ENCODE results near the gene CYTIP. TPM values are rescaled to one million over a fixed set of nuclear protein-coding genes. Genes with fewer than 3 reads are reported as not detected.

The CYTIP gene
- total RNA-seq, 5 donors from 2014 or later (not counting 1 experiment from before 2014, with no cell fraction given) = 264 to 465 (median 273) TPM

DNA sequence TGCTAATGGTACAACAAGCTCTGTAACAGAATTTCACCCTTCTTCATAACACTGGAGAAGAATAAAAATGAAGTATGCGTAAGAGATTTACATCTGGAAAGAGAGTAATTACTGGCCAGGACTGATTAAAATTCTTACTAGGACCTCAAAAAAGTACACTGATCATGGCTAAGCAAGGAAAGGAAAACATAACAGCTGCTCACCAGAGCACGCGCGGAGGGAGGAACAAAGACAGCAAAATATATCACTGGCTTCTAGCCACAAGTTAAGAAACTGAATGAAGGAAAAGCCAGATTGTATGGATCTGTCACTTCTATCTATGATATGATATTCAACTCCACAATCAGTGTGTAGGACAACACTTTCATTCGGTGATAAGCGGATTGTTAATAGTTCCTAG lies 15.6 kb upstream of the CYTIP start:
- peaks cover 26 to 67% of the 10 kb centered on the region in 2 experiments for H3K4me1 ChIP-seq (ENCODE audit: control insufficient read depth in 1 of 2, extremely low read depth in 1 of 2, insufficient read depth in 2 of 2, low read length in 2 of 2)
- no peak for ATAC-seq (replicated peaks in 1 of 4)
- POLR2A ChIA-PET = interaction anchor here (0.6 to 0.7 kb wide), 3 partner anchors 28 to 1002 kb away, joined by 4 read pairs; no protein-coding TSS in a partner anchor

GRCh38 chr2:157447741-157448140 lies 3.9 kb upstream of the CYTIP start:
- no peak overlapping the region for H3K4me3 ChIP-seq (ENCODE audit: control insufficient read depth in 1 of 2, extremely low read depth in 1 of 2, low read length in 1 of 2)
- H3K27ac Mint-ChIP-seq = peak overlapping the region; percentile 96 to 99
- peak overlapping the region; percentile 90 for H3K27ac ChIP-seq (ENCODE audit: low read length)
- no peaks in the 10 kb centered on the region for H3K36me3 ChIP-seq (ENCODE audit: control insufficient read depth in 2 of 2, extremely low read depth in 1 of 2, insufficient read depth in 1 of 2, low read length in 1 of 2)
- H3K27me3 Mint-ChIP-seq = no peaks in the 10 kb centered on the region
- ChIA-PET POLR2A (interaction anchor here in 1 of 2 donors (1.8 to 2.1 kb wide), 2 partner anchors 17 to 30 kb away, joined by 5 to 7 read pairs; no protein-coding TSS in a partner anchor), CTCF (interaction anchor here (1.0 to 3.7 kb wide), 5 partner anchors 13 to 121 kb away, joined by 3 to 15 read pairs (median 5); partner anchors contain the start of gene ERMN (in 1 of the 2))
- H3K27me3 ChIP-seq (replicated peaks in 1 of 2; ENCODE audit: control insufficient read depth in 2 of 2, extremely low read depth in 1 of 2, insufficient read depth in 2 of 2, low read length in 1 of 2) = no peaks in the 10 kb centered on the region
- H3K4me1 ChIP-seq (ENCODE audit: control insufficient read depth in 1 of 2, extremely low read depth in 1 of 2, insufficient read depth in 2 of 2, low read length in 2 of 2) = peaks cover 9 to 41% of the 10 kb centered on the region in 2 experiments
- H3K9me3 ChIP-seq = no peaks in the 10 kb centered on the region
- H3K9me3 Mint-ChIP-seq = no peaks in the 10 kb centered on the region
- no CpG with 5 or more reads among the region's 1 CpG for WGBS (ENCODE audit: insufficient coverage)
- ATAC-seq (replicated peaks in 1 of 4) = peak in 1 of 4 experiments; percentile 9
- peaks cover 8% of the 10 kb centered on the region for H3K36me3 Mint-ChIP-seq
- peak overlapping the region; percentile 54 to 66 (median 62) for H3K4me3 Mint-ChIP-seq
- no peak for DNase-seq
- peaks cover 61 to 67% (median 66%) of the 10 kb centered on the region in 3 donors for H3K4me1 Mint-ChIP-seq

More for the DNA sequence above, 15.6 kb upstream of the CYTIP start:
- no peak for DNase-seq
- Mint-ChIP-seq H3K36me3 (no peaks in the 10 kb centered on the region), H3K4me3 (peak overlapping the region in 2 of 3 donors; percentile 22 to 47), H3K4me1 (peaks cover 68 to 78% (median 70%) of the 10 kb centered on the region in 3 donors), H3K27ac (peak overlapping the region; percentile 74), H3K27me3 (no peaks in the 10 kb centered on the region), H3K9me3 (no peaks in the 10 kb centered on the region)
- H3K4me3 ChIP-seq (ENCODE audit: control insufficient read depth in 1 of 2, extremely low read depth in 1 of 2, low read length in 1 of 2) = no peak overlapping the region
- H3K36me3 ChIP-seq (ENCODE audit: control insufficient read depth in 2 of 2, extremely low read depth in 1 of 2, insufficient read depth in 1 of 2, low read length in 1 of 2) = no peaks in the 10 kb centered on the region
- no peaks in the 10 kb centered on the region for H3K9me3 ChIP-seq
- no peaks in the 10 kb centered on the region for H3K27me3 ChIP-seq (replicated peaks in 1 of 2; ENCODE audit: control insufficient read depth in 2 of 2, extremely low read depth in 1 of 2, insufficient read depth in 2 of 2, low read length in 1 of 2)
- H3K27ac ChIP-seq (ENCODE audit: low read length) = no peak overlapping the region
- CTCF ChIA-PET = interaction anchor here (0.9 kb wide), 2 partner anchors 18 to 132 kb away, joined by 3 read pairs; no protein-coding TSS in a partner anchor
- WGBS (ENCODE audit: insufficient coverage) = no CpG with 5 or more reads among the region's 6 CpGs

- Histone ChIP-seq H3K27ac (ENCODE audit: low read length) (peak overlapping the region; percentile 90), H3K9me3 (no peaks in the 10 kb centered on the region), H3K4me1 (ENCODE audit: control insufficient read depth in 1 of 2, extremely low read depth in 1 of 2, insufficient read depth in 2 of 2, low read length in 2 of 2) (peaks cover 9 to 39% of the 10 kb centered on the region in 2 experiments), H3K36me3 (ENCODE audit: control insufficient read depth in 2 of 2, extremely low read depth in 1 of 2, insufficient read depth in 1 of 2, low read length in 1 of 2) (no peaks in the 10 kb centered on the region), H3K4me3 (ENCODE audit: control insufficient read depth in 1 of 2, extremely low read depth in 1 of 2, low read length in 1 of 2) (no peak overlapping the region), H3K27me3 (replicated peaks in 1 of 2; ENCODE audit: control insufficient read depth in 2 of 2, extremely low read depth in 1 of 2, insufficient read depth in 2 of 2, low read length in 1 of 2) (no peaks in the 10 kb centered on the region)
- no peaks in the 10 kb centered on the region for H3K9me3 Mint-ChIP-seq
- H3K27me3 Mint-ChIP-seq = no peaks in the 10 kb centered on the region
- DNase-seq (no peak), ATAC-seq (replicated peaks in 1 of 4) (peak in 1 of 4 experiments; percentile 5)
- peaks cover 15% of the 10 kb centered on the region for H3K36me3 Mint-ChIP-seq
- ChIA-PET POLR2A (interaction anchor here (0.9 to 2.1 kb wide), 4 partner anchors 18 to 43 kb away, joined by 3 to 7 read pairs (median 4); no protein-coding TSS in a partner anchor), CTCF (interaction anchor here (0.8 to 3.7 kb wide), 7 partner anchors 11 to 120 kb away, joined by 3 to 15 read pairs (median 3); partner anchors contain the start of gene ERMN (in 1 of the 2))
- H3K4me3 Mint-ChIP-seq = peak overlapping the region; percentile 51 to 66 (median 54)
- no CpG with 5 or more reads among the region's 1 CpG for WGBS (ENCODE audit: insufficient coverage)
- peak overlapping the region; percentile 96 to 99 for H3K27ac Mint-ChIP-seq
- H3K4me1 Mint-ChIP-seq = peaks cover 56 to 60% (median 60%) of the 10 kb centered on the region in 3 donors
These were observed 3.1 kb upstream of the CYTIP start for GRCh38 chr2:157447031-157447430.

DNA sequence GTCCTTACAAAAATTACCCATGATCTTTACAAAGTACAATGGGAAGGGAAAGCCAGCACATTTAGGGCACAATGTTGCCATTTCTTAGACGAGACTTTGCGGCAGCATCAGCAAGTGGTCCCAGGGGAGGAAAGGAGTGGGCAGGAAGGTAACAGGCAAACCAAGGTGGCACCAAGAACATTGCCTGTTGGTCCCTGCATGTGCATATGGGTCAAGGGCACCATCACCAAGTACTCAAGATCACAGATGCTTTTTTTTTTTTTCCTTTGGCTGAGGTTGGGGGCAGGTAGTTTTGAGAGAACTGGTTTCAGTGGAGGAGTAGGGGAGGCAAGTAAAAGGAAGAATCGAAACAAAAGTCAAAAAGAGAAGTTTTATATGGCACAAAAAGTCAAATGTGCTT lies 752 bp upstream of the CYTIP start:
- H3K4me3 Mint-ChIP-seq = peak overlapping the region; percentile 92 to 97 (median 96)
- peaks cover 39% of the 10 kb centered on the region for H3K36me3 Mint-ChIP-seq
- Histone ChIP-seq H3K9me3 (no peaks in the 10 kb centered on the region), H3K4me1 (ENCODE audit: control insufficient read depth in 1 of 2, extremely low read depth in 1 of 2, insufficient read depth in 2 of 2, low read length in 2 of 2) (peaks cover 9 to 39% of the 10 kb centered on the region in 2 experiments), H3K4me3 (ENCODE audit: control insufficient read depth in 1 of 2, extremely low read depth in 1 of 2, low read length in 1 of 2) (peak overlapping the region; percentile 87 to 94), H3K27ac (ENCODE audit: low read length) (peak overlapping the region; percentile 90), H3K27me3 (replicated peaks in 1 of 2; ENCODE audit: control insufficient read depth in 2 of 2, extremely low read depth in 1 of 2, insufficient read depth in 2 of 2, low read length in 1 of 2) (no peaks in the 10 kb centered on the region), H3K36me3 (ENCODE audit: control insufficient read depth in 2 of 2, extremely low read depth in 1 of 2, insufficient read depth in 1 of 2, low read length in 1 of 2) (peaks cover 0 to 13% of the 10 kb centered on the region in 2 donors)
- H3K4me1 Mint-ChIP-seq = peaks cover 46 to 68% (median 50%) of the 10 kb centered on the region in 3 donors
- ATAC-seq (replicated peaks in 1 of 4) (no peak), DNase-seq (peak in 1 of 35 experiments; percentile 39)
- 0% methylated on average over 2 of the region's 3 CpGs for WGBS (ENCODE audit: insufficient coverage)
- CTCF ChIA-PET = interaction anchor here in 1 of 2 donors (0.7 to 1.5 kb wide), 3 partner anchors 11 to 48 kb away, joined by 3 to 8 read pairs (median 5); no protein-coding TSS in a partner anchor
- no peaks in the 10 kb centered on the region for H3K9me3 Mint-ChIP-seq
- H3K27ac Mint-ChIP-seq = peak overlapping the region; percentile 97 to 99
- POLR2A ChIA-PET = interaction anchor here (0.5 to 2.5 kb wide), 14 partner anchors 11 to 118 kb away, joined by 3 to 22 read pairs (median 6); no protein-coding TSS in a partner anchor
- no peaks in the 10 kb centered on the region for H3K27me3 Mint-ChIP-seq

- DNase-seq = no peak
- Mint-ChIP-seq H3K36me3 (peaks cover 52% of the 10 kb centered on the region), H3K27ac (peak overlapping the region; percentile 97 to 99), H3K27me3 (no peaks in the 10 kb centered on the region), H3K9me3 (no peaks in the 10 kb centered on the region), H3K4me3 (peak overlapping the region; percentile 92 to 97 (median 96)), H3K4me1 (peaks cover 34 to 63% (median 39%) of the 10 kb centered on the region in 3 donors)
- CTCF ChIA-PET = interaction anchor here (0.5 to 1.7 kb wide), 15 partner anchors 9 to 198 kb away, joined by 3 to 10 read pairs (median 4); no protein-coding TSS in a partner anchor
- Histone ChIP-seq H3K4me3 (ENCODE audit: control insufficient read depth in 1 of 2, extremely low read depth in 1 of 2, low read length in 1 of 2) (peak overlapping the region; percentile 87 to 94), H3K36me3 (ENCODE audit: control insufficient read depth in 2 of 2, extremely low read depth in 1 of 2, insufficient read depth in 1 of 2, low read length in 1 of 2) (peaks cover 0 to 18% of the 10 kb centered on the region in 2 donors), H3K27ac (ENCODE audit: low read length) (peak overlapping the region; percentile 90), H3K9me3 (no peaks in the 10 kb centered on the region), H3K4me1 (ENCODE audit: control insufficient read depth in 1 of 2, extremely low read depth in 1 of 2, insufficient read depth in 2 of 2, low read length in 2 of 2) (peaks cover 9 to 29% of the 10 kb centered on the region in 2 experiments), H3K27me3 (replicated peaks in 1 of 2; ENCODE audit: control insufficient read depth in 2 of 2, extremely low read depth in 1 of 2, insufficient read depth in 2 of 2, low read length in 1 of 2) (no peaks in the 10 kb centered on the region)
- ATAC-seq (replicated peaks in 1 of 4) = no peak
- POLR2A ChIA-PET = interaction anchor here (0.6 to 2.5 kb wide), 18 partner anchors 8 to 1112 kb away, joined by 3 to 22 read pairs (median 6); no protein-coding TSS in a partner anchor
These were observed 799 bp downstream of the CYTIP start for GRCh38 chr2:157443090-157443489.

- WGBS (ENCODE audit: insufficient coverage) = no CpG with 5 or more reads among the region's 5 CpGs
- Mint-ChIP-seq H3K27me3 (no peaks in the 10 kb centered on the region), H3K27ac (peak overlapping the region; percentile 97 to 99), H3K4me3 (peak overlapping the region; percentile 92 to 97 (median 96)), H3K36me3 (peaks cover 57% of the 10 kb centered on the region), H3K9me3 (no peaks in the 10 kb centered on the region), H3K4me1 (peaks cover 33 to 63% (median 39%) of the 10 kb centered on the region in 3 donors)
- POLR2A ChIA-PET = interaction anchor here (0.6 to 2.5 kb wide), 15 partner anchors 8 to 1112 kb away, joined by 3 to 22 read pairs (median 5); no protein-coding TSS in a partner anchor
- no peak for ATAC-seq (replicated peaks in 1 of 4)
- Histone ChIP-seq H3K27me3 (replicated peaks in 1 of 2; ENCODE audit: control insufficient read depth in 2 of 2, extremely low read depth in 1 of 2, insufficient read depth in 2 of 2, low read length in 1 of 2) (no peaks in the 10 kb centered on the region), H3K4me3 (ENCODE audit: control insufficient read depth in 1 of 2, extremely low read depth in 1 of 2, low read length in 1 of 2) (peak overlapping the region; percentile 87 to 94), H3K27ac (ENCODE audit: low read length) (peak overlapping the region; percentile 90), H3K4me1 (ENCODE audit: control insufficient read depth in 1 of 2, extremely low read depth in 1 of 2, insufficient read depth in 2 of 2, low read length in 2 of 2) (peaks cover 9 to 26% of the 10 kb centered on the region in 2 experiments), H3K9me3 (no peaks in the 10 kb centered on the region), H3K36me3 (ENCODE audit: control insufficient read depth in 2 of 2, extremely low read depth in 1 of 2, insufficient read depth in 1 of 2, low read length in 1 of 2) (peaks cover 0 to 21% of the 10 kb centered on the region in 2 donors)
- CTCF ChIA-PET = interaction anchor here (0.7 to 1.7 kb wide), 5 partner anchors 27 to 115 kb away, joined by 3 to 10 read pairs (median 3); no protein-coding TSS in a partner anchor
- DNase-seq = no peak
These were observed 1.3 kb downstream of the CYTIP start for GRCh38 chr2:157442636-157443035.
